Measurements from ENCODE around the gene ARHGAP19. TPM values are rescaled to one million over a fixed set of nuclear protein-coding genes. Genes with fewer than 3 reads are reported as not detected.

ARHGAP19 gene
- polyA plus RNA-seq, 1 of the 3 experiments (the other 2 are of a cell fraction) = 3.8 TPM

DNA sequence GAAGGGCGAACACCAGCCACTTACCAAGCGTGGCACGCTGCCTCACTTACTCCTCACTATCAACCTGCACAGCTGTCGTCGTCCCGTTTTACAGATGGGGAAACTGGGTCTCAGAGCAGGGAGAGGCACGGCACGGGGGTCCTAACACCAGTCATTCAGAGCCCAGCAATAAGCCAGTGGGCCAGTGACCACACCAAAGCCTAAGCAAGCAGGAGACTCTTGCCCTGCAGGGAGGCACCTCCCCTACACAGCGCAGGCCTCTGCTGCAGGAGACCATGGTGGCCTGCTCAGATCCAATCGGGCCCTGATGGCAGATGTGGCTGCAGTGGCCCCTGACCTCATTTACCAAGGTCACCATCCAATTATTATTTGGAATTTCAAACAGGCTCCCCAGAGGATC is 111.5 kb downstream of the ARHGAP19 start:
- 72% methylated on average over 4 of the region's 10 CpGs for WGBS (ENCODE audit: low lambda C conversion rate)
- H3K27me3 ChIP-seq (ENCODE audit: insufficient read depth) = peaks cover 46% of the 10 kb centered on the region; the same call in 1 of the 2 replicates
- POLR2A ChIA-PET = interaction anchor here (1.5 kb wide), 1 partner anchor 41 kb away, joined by 4 read pairs; no protein-coding TSS in a partner anchor

More for the DNA sequence above, 111.5 kb downstream of the ARHGAP19 start:
- Histone ChIP-seq H3K4me1 (ENCODE audit: control insufficient read depth in 1 of 2, insufficient read depth in 2 of 2, low read depth in 1 of 2, low read length in 1 of 2) (peaks cover 0 to 78% of the 10 kb centered on the region in 2 experiments; a peak in 3 of 4 replicates), H3K9me3 (no peaks in the 10 kb centered on the region), H3F3A (replicated peaks; ENCODE audit: insufficient read depth) (no peaks in the 10 kb centered on the region), H3K4me3 (ENCODE audit: low read depth in 2 of 2, low read length in 1 of 2) (no peak overlapping the region), H3K9ac (no peak overlapping the region), H3K27ac (ENCODE audit: low read depth in 2 of 2, low read length in 1 of 2) (peak overlapping the region in 1 of 2 experiments; percentile 97; a peak in 2 of 4 replicates), H3K79me2 (ENCODE audit: insufficient read depth) (no peaks in the 10 kb centered on the region), H3K9me2 (no peaks in the 10 kb centered on the region), H3K4me2 (no peak overlapping the region), H4K20me1 (ENCODE audit: insufficient read depth) (no peaks in the 10 kb centered on the region), H2AFZ (ENCODE audit: low read depth) (no peak overlapping the region), H3K36me3 (replicated peaks in 1 of 2; ENCODE audit: control insufficient read depth in 1 of 2, insufficient read depth in 2 of 2, low read length in 1 of 2) (no peaks in the 10 kb centered on the region)
- peak; percentile 54 for DNase-seq
- CTCF ChIA-PET = interaction anchor here (0.7 to 27.2 kb wide), 10 partner anchors 16 to 144 kb away, joined by 3 to 460 read pairs (median 8); no protein-coding TSS in a partner anchor
- TF ChIP-seq, protein P1, sequence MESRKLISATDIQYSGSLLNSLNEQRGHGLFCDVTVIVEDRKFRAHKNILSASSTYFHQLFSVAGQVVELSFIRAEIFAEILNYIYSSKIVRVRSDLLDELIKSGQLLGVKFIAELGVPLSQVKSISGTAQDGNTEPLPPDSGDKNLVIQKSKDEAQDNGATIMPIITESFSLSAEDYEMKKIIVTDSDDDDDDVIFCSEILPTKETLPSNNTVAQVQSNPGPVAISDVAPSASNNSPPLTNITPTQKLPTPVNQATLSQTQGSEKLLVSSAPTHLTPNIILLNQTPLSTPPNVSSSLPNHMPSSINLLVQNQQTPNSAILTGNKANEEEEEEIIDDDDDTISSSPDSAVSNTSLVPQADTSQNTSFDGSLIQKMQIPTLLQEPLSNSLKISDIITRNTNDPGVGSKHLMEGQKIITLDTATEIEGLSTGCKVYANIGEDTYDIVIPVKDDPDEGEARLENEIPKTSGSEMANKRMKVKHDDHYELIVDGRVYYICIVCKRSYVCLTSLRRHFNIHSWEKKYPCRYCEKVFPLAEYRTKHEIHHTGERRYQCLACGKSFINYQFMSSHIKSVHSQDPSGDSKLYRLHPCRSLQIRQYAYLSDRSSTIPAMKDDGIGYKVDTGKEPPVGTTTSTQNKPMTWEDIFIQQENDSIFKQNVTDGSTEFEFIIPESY (IDR thresholded peaks at IDR 0.05; ENCODE audit: borderline replicate concordance, low read depth) = no peak
- TF ChIP-seq TCF12 (IDR thresholded peaks at IDR 0.05) (no peak), CHD2 (IDR thresholded peaks at IDR 0.05; ENCODE audit: low read length, partially characterized antibody) (no peak), SMC3 (IDR thresholded peaks at IDR 0.05; ENCODE audit: low read depth, low read length) (no peak), YY1 (IDR thresholded peaks at IDR 0.05; ENCODE audit: low read depth) (no peak), RXRA (IDR thresholded peaks at IDR 0.05; ENCODE audit: borderline replicate concordance, low read depth) (no peak), MXI1 (IDR thresholded peaks at IDR 0.05; ENCODE audit: low read depth, low read length) (no peak), JUND (IDR thresholded peaks at IDR 0.05) (no peak), RAD21 (IDR thresholded peaks at IDR 0.05; ENCODE audit: low read length) (no peak)
- TF ChIP-seq, protein P2, sequence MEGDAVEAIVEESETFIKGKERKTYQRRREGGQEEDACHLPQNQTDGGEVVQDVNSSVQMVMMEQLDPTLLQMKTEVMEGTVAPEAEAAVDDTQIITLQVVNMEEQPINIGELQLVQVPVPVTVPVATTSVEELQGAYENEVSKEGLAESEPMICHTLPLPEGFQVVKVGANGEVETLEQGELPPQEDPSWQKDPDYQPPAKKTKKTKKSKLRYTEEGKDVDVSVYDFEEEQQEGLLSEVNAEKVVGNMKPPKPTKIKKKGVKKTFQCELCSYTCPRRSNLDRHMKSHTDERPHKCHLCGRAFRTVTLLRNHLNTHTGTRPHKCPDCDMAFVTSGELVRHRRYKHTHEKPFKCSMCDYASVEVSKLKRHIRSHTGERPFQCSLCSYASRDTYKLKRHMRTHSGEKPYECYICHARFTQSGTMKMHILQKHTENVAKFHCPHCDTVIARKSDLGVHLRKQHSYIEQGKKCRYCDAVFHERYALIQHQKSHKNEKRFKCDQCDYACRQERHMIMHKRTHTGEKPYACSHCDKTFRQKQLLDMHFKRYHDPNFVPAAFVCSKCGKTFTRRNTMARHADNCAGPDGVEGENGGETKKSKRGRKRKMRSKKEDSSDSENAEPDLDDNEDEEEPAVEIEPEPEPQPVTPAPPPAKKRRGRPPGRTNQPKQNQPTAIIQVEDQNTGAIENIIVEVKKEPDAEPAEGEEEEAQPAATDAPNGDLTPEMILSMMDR (IDR thresholded peaks at IDR 0.05) = no peak
- TF ChIP-seq, protein P3, sequence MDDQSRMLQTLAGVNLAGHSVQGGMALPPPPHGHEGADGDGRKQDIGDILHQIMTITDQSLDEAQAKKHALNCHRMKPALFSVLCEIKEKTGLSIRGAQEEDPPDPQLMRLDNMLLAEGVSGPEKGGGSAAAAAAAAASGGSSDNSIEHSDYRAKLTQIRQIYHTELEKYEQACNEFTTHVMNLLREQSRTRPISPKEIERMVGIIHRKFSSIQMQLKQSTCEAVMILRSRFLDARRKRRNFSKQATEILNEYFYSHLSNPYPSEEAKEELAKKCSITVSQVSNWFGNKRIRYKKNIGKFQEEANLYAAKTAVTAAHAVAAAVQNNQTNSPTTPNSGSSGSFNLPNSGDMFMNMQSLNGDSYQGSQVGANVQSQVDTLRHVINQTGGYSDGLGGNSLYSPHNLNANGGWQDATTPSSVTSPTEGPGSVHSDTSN (IDR thresholded peaks at IDR 0.05) = no peak
- TF ChIP-seq, protein P4, sequence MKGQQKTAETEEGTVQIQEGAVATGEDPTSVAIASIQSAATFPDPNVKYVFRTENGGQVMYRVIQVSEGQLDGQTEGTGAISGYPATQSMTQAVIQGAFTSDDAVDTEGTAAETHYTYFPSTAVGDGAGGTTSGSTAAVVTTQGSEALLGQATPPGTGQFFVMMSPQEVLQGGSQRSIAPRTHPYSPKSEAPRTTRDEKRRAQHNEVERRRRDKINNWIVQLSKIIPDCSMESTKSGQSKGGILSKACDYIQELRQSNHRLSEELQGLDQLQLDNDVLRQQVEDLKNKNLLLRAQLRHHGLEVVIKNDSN (IDR thresholded peaks at IDR 0.05; ENCODE audit: borderline replicate concordance, low read depth) = no peak
